Sigmoid colon (tissue), 7 donors: ENCODE data around the gene MUC6. TPM values are rescaled to one million over a fixed set of nuclear protein-coding genes. Genes with fewer than 3 reads are reported as not detected.

ENCODE experiments used
- DNase-seq: peaks from one replicate; pipeline ENCODE4 v3.0.0-alpha.2; 2019
- H3K27ac ChIP-seq, 4 donors: fragments of 200-600 bp; sonication (generic); one replicate each; pipeline ENCODE4 v1.5.1; 2016 to 2019; ENCODE audit warnings: mild to moderate bottlenecking in 1 of 4
- H3K27me3 ChIP-seq, 3 donors: fragments of 200-600 bp; sonication (generic); one replicate each; pipeline ENCODE4 v1.5.1; 2019; ENCODE audit warnings: mild to moderate bottlenecking in 1 of 3
- H3K36me3 ChIP-seq, 4 donors: fragments of 200-600 bp; sonication (generic); one replicate each; pipeline ENCODE4 v1.5.1; 2016 to 2019
- H3K4me1 ChIP-seq, 4 donors: fragments of 200-600 bp; sonication (generic); one replicate each; pipeline ENCODE4 v1.5.1; 2017 to 2019
- H3K4me3 ChIP-seq, 4 donors: fragments of 200-600 bp; sonication (generic); one replicate each; pipeline ENCODE4 v1.5.1; 2017 to 2019; ENCODE audit warnings: mild to moderate bottlenecking in 2 of 4, moderate library complexity in 1 of 4
- H3K9me3 ChIP-seq, 4 donors: fragments of 200-600 bp in 3 of 4; sonication (generic) in 3 of 4; one replicate each; pipeline versions ENCODE4 v1.5.1 to v1.6.1; 2013 to 2019
- EP300 ChIP-seq, 4 donors: sonication (generic); formaldehyde crosslinking; IDR thresholded peaks; one replicate each; pipeline ENCODE4 v1.6.1; 2017; ENCODE audit warnings: antibody characterized with exemption in 4 of 4
- POLR2A ChIP-seq, 2 donors: fragments of 450-650 bp; IDR thresholded peaks; one replicate each; pipeline ENCODE4 v1.6.1; 2016; ENCODE audit warnings: antibody characterized with exemption in 2 of 2, mild to moderate bottlenecking in 2 of 2, moderate library complexity in 2 of 2
- POLR2AphosphoS5 ChIP-seq, 4 donors: sonication (generic); formaldehyde crosslinking; IDR thresholded peaks; one replicate each; pipeline ENCODE4 v1.6.1; 2017; ENCODE audit warnings: antibody characterized with exemption in 4 of 4
- WGBS, 2 donors: extraction: QIAGEN DNeasy Blood & Tissue Kit; methylation state at CpG; one replicate each; pipeline ENCODE4 v1.1.7; 2013; 5-methylcytosine and 5-hydroxymethylcytosine counted together
- intact Hi-C: fragments of 100-400 bp; cut with DNase I; formaldehyde crosslinking; loops from one replicate; pipeline ENCODE4 v1.15.1; 2023
- polyA plus RNA-seq, 3 donors: library from polyadenylated mRNA; stranded (reverse); fragments of 200-250 nt; gene quantifications; one replicate each; pipeline ENCODE4 v1.2.3, GENCODE V29; 2013
- total RNA-seq, 4 donors: library from RNA; depleted of rRNA; stranded (reverse); fragments of >200 nt; gene quantifications; one replicate each; pipeline ENCODE4 v1.1.0, GENCODE V29; 2016
- TF ChIP-seq, protein P1 (sequence below), 4 experiments: fragments of 450-650 bp in 3 of 4; fragments of 200-600 bp in 1 of 4; IDR thresholded peaks; one replicate each; pipeline ENCODE4 v1.5.1; 2016 to 2019; ENCODE audit warnings: antibody characterized with exemption in 4 of 4, mild to moderate bottlenecking in 3 of 4, moderate library complexity in 2 of 4
- donor health status: healthy with polysubstance abuse.
- donor health status: Bipolar disorder and iron deficiency.
- donor health status: healthy.

Gene MUC6
- total and polyA plus RNA-seq, 7 donors: under 0.01 to 0.04 TPM; not detected in 5

DNA sequence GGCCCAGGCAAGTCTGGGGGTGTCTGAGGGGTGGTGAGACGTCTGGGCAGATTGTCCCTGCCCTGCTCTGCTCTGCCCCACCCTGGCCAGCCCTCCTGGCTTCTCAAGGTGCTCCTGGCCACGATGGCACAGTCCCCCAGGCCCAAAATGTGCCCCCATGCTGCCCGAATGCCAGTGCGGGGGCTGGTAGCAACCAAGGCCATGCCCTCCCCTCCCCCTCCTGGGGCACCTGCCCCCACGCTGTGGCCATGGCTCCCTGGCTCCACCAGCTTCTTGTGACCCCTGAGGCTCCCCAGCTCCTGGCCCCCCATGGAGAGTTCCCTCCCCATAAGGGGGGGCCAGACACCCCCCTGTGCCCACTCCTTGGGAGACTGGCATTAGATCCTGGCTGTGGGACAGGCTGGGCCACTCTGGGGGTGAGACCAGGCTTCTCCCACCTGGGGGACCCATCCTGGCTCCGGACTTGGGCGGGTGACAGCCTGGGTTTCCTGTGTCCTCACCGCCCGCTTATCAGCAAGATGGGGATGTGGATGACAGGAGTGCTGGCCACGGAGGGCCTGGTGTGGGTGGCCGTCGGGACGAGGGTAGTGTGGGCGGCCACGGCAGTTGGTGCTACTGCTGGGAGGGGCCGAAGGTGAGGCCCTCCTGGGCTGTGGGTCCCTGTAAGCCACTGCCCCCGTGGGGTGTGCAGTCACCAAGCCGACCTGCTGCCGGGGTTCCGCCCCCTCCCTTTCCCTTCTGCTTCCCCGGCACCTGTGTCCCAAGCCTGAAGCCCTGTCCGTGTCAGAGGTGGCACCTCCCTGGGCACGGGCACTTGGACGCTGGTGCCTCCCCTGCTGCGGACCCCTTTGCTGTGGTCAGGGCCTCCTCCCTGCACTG, 15.9 kb upstream of the MUC6 start:
- peak; percentile 53 for DNase-seq
- H3K4me3 ChIP-seq: no peak overlapping the region
- 78 to 87% methylated on average over 25 of the region's 25 CpGs for WGBS, 2 donors
- H3K27ac ChIP-seq: no peak overlapping the region
- H3K9me3 ChIP-seq: no peaks in the 10 kb centered on the region
- H3K27me3 ChIP-seq: peaks cover 22 to 82% (median 61%) of the 10 kb centered on the region in 3 donors
- no peak for TF ChIP-seq POLR2A (IDR thresholded peaks at IDR 0.05)
- TF ChIP-seq, protein P1, sequence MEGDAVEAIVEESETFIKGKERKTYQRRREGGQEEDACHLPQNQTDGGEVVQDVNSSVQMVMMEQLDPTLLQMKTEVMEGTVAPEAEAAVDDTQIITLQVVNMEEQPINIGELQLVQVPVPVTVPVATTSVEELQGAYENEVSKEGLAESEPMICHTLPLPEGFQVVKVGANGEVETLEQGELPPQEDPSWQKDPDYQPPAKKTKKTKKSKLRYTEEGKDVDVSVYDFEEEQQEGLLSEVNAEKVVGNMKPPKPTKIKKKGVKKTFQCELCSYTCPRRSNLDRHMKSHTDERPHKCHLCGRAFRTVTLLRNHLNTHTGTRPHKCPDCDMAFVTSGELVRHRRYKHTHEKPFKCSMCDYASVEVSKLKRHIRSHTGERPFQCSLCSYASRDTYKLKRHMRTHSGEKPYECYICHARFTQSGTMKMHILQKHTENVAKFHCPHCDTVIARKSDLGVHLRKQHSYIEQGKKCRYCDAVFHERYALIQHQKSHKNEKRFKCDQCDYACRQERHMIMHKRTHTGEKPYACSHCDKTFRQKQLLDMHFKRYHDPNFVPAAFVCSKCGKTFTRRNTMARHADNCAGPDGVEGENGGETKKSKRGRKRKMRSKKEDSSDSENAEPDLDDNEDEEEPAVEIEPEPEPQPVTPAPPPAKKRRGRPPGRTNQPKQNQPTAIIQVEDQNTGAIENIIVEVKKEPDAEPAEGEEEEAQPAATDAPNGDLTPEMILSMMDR (IDR thresholded peaks at IDR 0.05): no peak
- TF ChIP-seq POLR2AphosphoS5 (IDR thresholded peaks at IDR 0.05): no peak
- no peak for TF ChIP-seq EP300 (IDR thresholded peaks at IDR 0.05)
- H3K36me3 ChIP-seq: no peaks in the 10 kb centered on the region
- H3K4me1 ChIP-seq: no peaks in the 10 kb centered on the region
- intact Hi-C loops: no loop called here

- intact Hi-C loops: loop anchor here (2.0 kb wide), 1 partner anchor 203 kb away; no protein-coding TSS in a partner anchor
- Histone ChIP-seq H3K36me3 (no peaks in the 10 kb centered on the region), H3K4me3 (no peak overlapping the region), H3K27me3 (peaks cover 22 to 85% (median 61%) of the 10 kb centered on the region in 3 donors), H3K27ac (no peak overlapping the region), H3K4me1 (no peaks in the 10 kb centered on the region), H3K9me3 (no peaks in the 10 kb centered on the region)
- peak; percentile 42 for DNase-seq
- whole genome bisulfite sequencing, 2 donors: 56 to 67% methylated on average over 15 of the region's 15 CpGs
- TF ChIP-seq, protein P1 (IDR thresholded peaks at IDR 0.05): peak in 1 of 4 experiments; percentile 6
- TF ChIP-seq POLR2AphosphoS5 (IDR thresholded peaks at IDR 0.05) (no peak), POLR2A (IDR thresholded peaks at IDR 0.05) (no peak)
These were observed 15.0 kb upstream of the MUC6 start for GRCh38 chr11:1051356-1052132.

GRCh38 chr11:1050581-1051355, 14.2 kb upstream of the MUC6 start:
- TF ChIP-seq POLR2AphosphoS5 (IDR thresholded peaks at IDR 0.05) (no peak), POLR2A (IDR thresholded peaks at IDR 0.05) (no peak)
- TF ChIP-seq, protein P1 (IDR thresholded peaks at IDR 0.05): peak; percentile 41 to 81 (median 73)
- DNase-seq: peak; percentile 76
- H3K36me3 ChIP-seq: no peaks in the 10 kb centered on the region
- no peaks in the 10 kb centered on the region for H3K9me3 ChIP-seq
- no peaks in the 10 kb centered on the region for H3K4me1 ChIP-seq
- H3K27me3 ChIP-seq: peaks cover 22 to 85% (median 61%) of the 10 kb centered on the region in 3 donors
- no peak overlapping the region for H3K4me3 ChIP-seq
- H3K27ac ChIP-seq: no peak overlapping the region
- intact Hi-C loops: loop anchor here (2.0 kb wide), 1 partner anchor 202 kb away; no protein-coding TSS in a partner anchor
- WGBS, 2 donors: 16 to 49% methylated on average over 39 of the region's 39 CpGs

DNA sequence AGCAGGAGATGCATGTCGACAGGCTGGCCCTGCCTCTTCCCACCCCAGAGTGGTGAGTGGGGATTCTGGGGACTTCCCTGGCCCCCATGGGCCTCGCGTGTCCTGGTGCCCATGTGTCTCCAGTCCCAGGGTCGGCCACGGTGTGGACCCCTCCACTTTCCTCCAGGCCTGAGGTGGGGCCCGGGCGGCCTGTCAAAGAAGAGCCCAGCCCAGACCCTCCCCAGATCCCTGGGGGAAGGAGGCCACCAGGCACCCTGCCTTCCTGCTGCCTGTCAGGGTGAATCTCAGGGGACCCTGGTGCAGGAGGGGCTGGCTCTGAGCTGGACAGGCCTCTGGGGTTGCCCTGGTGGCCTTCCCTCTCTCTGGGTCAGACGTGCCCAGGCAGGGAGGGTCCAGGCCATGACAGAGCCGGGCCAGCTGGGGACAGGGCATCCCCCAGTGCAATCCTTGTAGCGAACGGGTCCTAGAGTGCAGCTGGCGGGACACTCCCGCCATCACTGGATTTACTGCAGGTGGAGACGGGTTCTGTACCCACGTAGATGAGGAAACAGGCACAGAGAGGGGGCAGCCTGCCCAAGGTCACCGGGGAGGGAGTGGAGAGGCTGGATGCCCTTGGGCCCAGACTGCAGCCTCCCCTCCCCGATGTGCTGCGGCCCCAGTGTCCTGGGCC, 13.5 kb upstream of the MUC6 start:
- Histone ChIP-seq H3K4me1 (no peaks in the 10 kb centered on the region), H3K9me3 (no peaks in the 10 kb centered on the region), H3K27me3 (peaks cover 22 to 80% (median 61%) of the 10 kb centered on the region in 3 donors), H3K36me3 (no peaks in the 10 kb centered on the region), H3K4me3 (no peak overlapping the region), H3K27ac (no peak overlapping the region)
- no peak for TF ChIP-seq POLR2A (IDR thresholded peaks at IDR 0.05)
- no peak for TF ChIP-seq EP300 (IDR thresholded peaks at IDR 0.05)
- TF ChIP-seq, protein P1 (IDR thresholded peaks at IDR 0.05): no peak
- 57 to 79% methylated on average over 18 of the region's 18 CpGs for WGBS, 2 donors
- intact Hi-C loops: loop anchor here (2.0 kb wide), 1 partner anchor 201 kb away; no protein-coding TSS in a partner anchor
- DNase-seq: peak; percentile 61
